Measurements from ENCODE around the gene KCNQ1.
A peak's percentile ranks its signal among the peaks of the same experiment; 100 is the strongest.

Gene KCNQ1

GRCh38 chr11:2869561-2870427 lies 425.0 kb downstream of the KCNQ1 start:
- DNase-seq: peak in 4 of 14 donors; percentile 53 to 68 (median 58)

GRCh38 chr11:2870460-2870859 lies 425.7 kb downstream of the KCNQ1 start:
- DNase-seq: no peak

GRCh38 chr11:2870969-2871680 lies 426.3 kb downstream of the KCNQ1 start:
- no peak for DNase-seq

- no peak for DNase-seq
These were observed 430.2 kb downstream of the KCNQ1 start for GRCh38 chr11:2874963-2875362.

- DNase-seq: no peak
These were observed 432.7 kb downstream of the KCNQ1 start for GRCh38 chr11:2877474-2877873.

- no peak for DNase-seq
These were observed 434.0 kb downstream of the KCNQ1 start for GRCh38 chr11:2878782-2879181.

- DNase-seq: no peak
These were observed 435.8 kb downstream of the KCNQ1 start for GRCh38 chr11:2880646-2881045.

GRCh38 chr11:2881076-2881980 lies 436.5 kb downstream of the KCNQ1 start:
- no peak for DNase-seq

- no peak for DNase-seq
These were observed 437.2 kb downstream of the KCNQ1 start for GRCh38 chr11:2881981-2882375.

GRCh38 chr11:2882396-2883110 lies 437.7 kb downstream of the KCNQ1 start:
- DNase-seq: no peak

- DNase-seq: no peak
These were observed 438.8 kb downstream of the KCNQ1 start for GRCh38 chr11:2883640-2883978.

- peak in 5 of 14 donors; percentile 44 to 73 (median 50) for DNase-seq
These were observed 439.4 kb downstream of the KCNQ1 start for GRCh38 chr11:2883979-2884815.

- peak in 5 of 14 donors; percentile 35 to 75 (median 60) for DNase-seq
These were observed 440.3 kb downstream of the KCNQ1 start for GRCh38 chr11:2885017-2885677.

GRCh38 chr11:2885678-2886081 lies 440.9 kb downstream of the KCNQ1 start, which contains the start of gene CDKN1C:
Gene CDKN1C (minus strand): TSS chr11:2885775. CDS start chr11:2885456, 319 bp downstream.
- DNase-seq: peak in 13 of 14 donors; percentile 14 to 91 (median 74)

- peak in 2 of 14 donors; percentile 55 to 70 for DNase-seq
These were observed 441.5 kb downstream of the KCNQ1 start for GRCh38 chr11:2886191-2886894.

- no peak for DNase-seq
These were observed 442.1 kb downstream of the KCNQ1 start for GRCh38 chr11:2886936-2887335.

GRCh38 chr11:2887515-2888195 lies 442.8 kb downstream of the KCNQ1 start:
- no peak for DNase-seq

GRCh38 chr11:2888266-2888968 lies 443.6 kb downstream of the KCNQ1 start:
- DNase-seq: peak in 13 of 14 donors; percentile 20 to 85 (median 71)

All from C1 segment of cervical spinal cord (tissue), 14 donors.